Neural cell (in vitro differentiated cells): ENCODE results near the gene RTL3. TPM values are rescaled to one million over a fixed set of nuclear protein-coding genes. Genes with fewer than 3 reads are reported as not detected.

Source experiments
- H2AFZ ChIP-seq: fragments of 200-600, 300-800 bp; sonication (generic), shearing (Covaris generic); 2 replicates; pipeline ENCODE4 v1.6.0; 2014; ENCODE audit warnings: low read depth, mild to moderate bottlenecking, antibody characterized with exemption, low read length, moderate library complexity
- H3F3A ChIP-seq: fragments of 200-600 bp; shearing (Covaris generic); 2 replicates; pipeline ENCODE4 v1.6.1; 2016; ENCODE audit warnings: mild to moderate bottlenecking, moderate library complexity, mixed read lengths, antibody characterized with exemption, low read length; ENCODE audit not compliant: insufficient read depth, poor library complexity, severe bottlenecking
- H3K27ac ChIP-seq: fragments of 200-600, 300-800 bp; sonication (generic), shearing (Covaris generic); 2 replicates; pipeline ENCODE4 v1.5.1; 2014; ENCODE audit warnings: mild to moderate bottlenecking, low read length, moderate library complexity
- H3K27me3 ChIP-seq: fragments of 300-800, 200-600 bp; sonication (generic), shearing (Covaris generic); 2 replicates; pipeline ENCODE4 v1.6.0; 2014; ENCODE audit warnings: mild to moderate bottlenecking, low read depth, low read length, moderate library complexity; ENCODE audit not compliant: insufficient read depth
- H3K36me3 ChIP-seq: fragments of 300-800, 200-600 bp; sonication (generic), shearing (Covaris generic); 2 replicates; pipeline ENCODE4 v1.5.1; 2014; ENCODE audit warnings: mild to moderate bottlenecking, antibody characterized with exemption, low read length, moderate library complexity; ENCODE audit not compliant: insufficient read depth
- H3K4me2 ChIP-seq: fragments of 300-800, 200-600 bp; sonication (generic), shearing (Covaris generic); 2 replicates; pipeline ENCODE4 v1.6.0; 2014; ENCODE audit warnings: mild to moderate bottlenecking, low read length
- H3K4me3 ChIP-seq: fragments of 300-800, 200-600 bp; sonication (generic), shearing (Covaris generic); 2 replicates; pipeline ENCODE4 v1.5.1; 2014; ENCODE audit warnings: mild to moderate bottlenecking, low read length, moderate library complexity
- H3K79me2 ChIP-seq: fragments of 200-600 bp; shearing (Covaris generic); replicated peaks from 2 replicates; pipeline ENCODE4 v1.6.0; 2014; ENCODE audit warnings: mild to moderate bottlenecking, low read length, moderate library complexity; ENCODE audit not compliant: insufficient read depth
- H3K9ac ChIP-seq: fragments of 300-800, 200-600 bp; sonication (generic), shearing (Covaris generic); 2 replicates; pipeline ENCODE4 v1.6.1; 2016; ENCODE audit warnings: mild to moderate bottlenecking, low read length, mixed read lengths
- H3K9me2 ChIP-seq: fragments of 200-600 bp; shearing (Covaris generic); 2 replicates; pipeline ENCODE4 v1.6.1; 2016; ENCODE audit warnings: mild to moderate bottlenecking, low read length, mixed read lengths; ENCODE audit not compliant: insufficient read depth
- H3K9me3 ChIP-seq: fragments of 200-600, 300-800 bp; sonication (generic), shearing (Covaris generic); 2 replicates; pipeline ENCODE4 v1.6.1; 2016; ENCODE audit warnings: mild to moderate bottlenecking, mixed run types, low read length, moderate library complexity, mixed read lengths
- H4K20me1 ChIP-seq: fragments of 200-600 bp; shearing (Covaris generic); 2 replicates; pipeline ENCODE4 v1.6.1; 2016; ENCODE audit warnings: mild to moderate bottlenecking, mixed run types; ENCODE audit not compliant: insufficient read depth
- EP300 ChIP-seq: fragments of 450-650 bp; conservative IDR thresholded peaks from 2 replicates; pipeline ENCODE4 v1.6.1; 2014; ENCODE audit warnings: antibody characterized with exemption, mild to moderate bottlenecking, moderate library complexity; ENCODE audit not compliant: poor library complexity, severe bottlenecking
- EZH2 ChIP-seq: fragments of 200-600, 300-800 bp; shearing (Covaris generic), sonication (generic); IDR thresholded peaks from 2 replicates; pipeline ENCODE4 v1.6.1; 2014; ENCODE audit warnings: antibody characterized with exemption, low read length, borderline replicate concordance, mild to moderate bottlenecking; ENCODE audit not compliant: insufficient read depth, poor library complexity, severe bottlenecking
- MXI1 ChIP-seq: fragments of 450-650 bp; conservative IDR thresholded peaks from 2 replicates; pipeline ENCODE4 v1.6.1; 2014; ENCODE audit warnings: antibody characterized with exemption, mild to moderate bottlenecking; ENCODE audit not compliant: poor library complexity, severe bottlenecking
- POLR2AphosphoS5 ChIP-seq: IDR thresholded peaks from 2 replicates; pipeline ENCODE4 v1.6.1; 2012
- RAD21 ChIP-seq: fragments of 450-650 bp; conservative IDR thresholded peaks from 2 replicates; pipeline ENCODE4 v1.6.1; 2014; ENCODE audit warnings: antibody characterized with exemption, mild to moderate bottlenecking, moderate library complexity
- REST ChIP-seq: IDR thresholded peaks from 2 replicates; pipeline ENCODE4 v1.6.1; 2012; ENCODE audit warnings: borderline replicate concordance
- SMC3 ChIP-seq: fragments of 450-650 bp; conservative IDR thresholded peaks from 2 replicates; pipeline ENCODE4 v1.6.1; 2014; ENCODE audit warnings: antibody characterized with exemption, mild to moderate bottlenecking, moderate library complexity; ENCODE audit not compliant: poor library complexity
- TAF1 ChIP-seq: IDR thresholded peaks from 2 replicates; pipeline ENCODE4 v1.6.1; 2012; ENCODE audit warnings: low read depth
- polyA plus RNA-seq: library from polyadenylated mRNA; depleted of rRNA; stranded (reverse); fragments of >200 nt; gene quantifications from 2 replicates; pipeline ENCODE4 v1.2.3, GENCODE V29; 2014
- TF ChIP-seq, protein P1 (sequence below): fragments of 450-650 bp; IDR thresholded peaks from 2 replicates; pipeline ENCODE4 v1.5.1; 2014; ENCODE audit warnings: antibody characterized with exemption, mild to moderate bottlenecking, moderate library complexity; ENCODE audit not compliant: poor library complexity, severe bottlenecking

Gene RTL3
- polyA plus RNA-seq, 1 donor from 2014 or later, result not detected

- TF ChIP-seq TAF1 (no peak), SMC3 (no peak), MXI1 (no peak), REST (no peak)
- TF ChIP-seq, protein P1, sequence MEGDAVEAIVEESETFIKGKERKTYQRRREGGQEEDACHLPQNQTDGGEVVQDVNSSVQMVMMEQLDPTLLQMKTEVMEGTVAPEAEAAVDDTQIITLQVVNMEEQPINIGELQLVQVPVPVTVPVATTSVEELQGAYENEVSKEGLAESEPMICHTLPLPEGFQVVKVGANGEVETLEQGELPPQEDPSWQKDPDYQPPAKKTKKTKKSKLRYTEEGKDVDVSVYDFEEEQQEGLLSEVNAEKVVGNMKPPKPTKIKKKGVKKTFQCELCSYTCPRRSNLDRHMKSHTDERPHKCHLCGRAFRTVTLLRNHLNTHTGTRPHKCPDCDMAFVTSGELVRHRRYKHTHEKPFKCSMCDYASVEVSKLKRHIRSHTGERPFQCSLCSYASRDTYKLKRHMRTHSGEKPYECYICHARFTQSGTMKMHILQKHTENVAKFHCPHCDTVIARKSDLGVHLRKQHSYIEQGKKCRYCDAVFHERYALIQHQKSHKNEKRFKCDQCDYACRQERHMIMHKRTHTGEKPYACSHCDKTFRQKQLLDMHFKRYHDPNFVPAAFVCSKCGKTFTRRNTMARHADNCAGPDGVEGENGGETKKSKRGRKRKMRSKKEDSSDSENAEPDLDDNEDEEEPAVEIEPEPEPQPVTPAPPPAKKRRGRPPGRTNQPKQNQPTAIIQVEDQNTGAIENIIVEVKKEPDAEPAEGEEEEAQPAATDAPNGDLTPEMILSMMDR, result no peak
Observed at GRCh38 chrX:78624962-78625909, 33.9 kb downstream of the RTL3 start.

DNA sequence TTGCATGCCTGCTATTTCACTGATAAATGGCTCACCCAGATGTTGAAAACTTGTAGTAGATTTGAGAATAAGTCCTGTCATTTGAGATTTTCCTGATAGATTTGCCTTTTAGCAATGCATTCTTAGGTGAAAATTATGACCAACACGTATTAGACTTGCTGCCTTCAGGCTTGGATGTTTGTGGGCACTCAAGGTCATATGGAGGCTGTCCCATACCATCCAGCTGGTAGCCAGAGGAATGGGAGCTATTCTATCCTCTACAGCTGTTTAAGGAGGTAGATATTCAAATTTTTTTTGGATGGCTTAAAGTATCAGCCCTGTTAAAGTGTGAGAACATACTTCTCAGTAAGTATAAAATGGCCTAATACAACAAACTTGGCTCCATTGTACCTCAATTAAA is 34.7 kb downstream of the RTL3 start:
- no peak overlapping the region for H3K4me2 ChIP-seq
- no peak overlapping the region for H3K27ac ChIP-seq
- H2AFZ ChIP-seq, result no peak overlapping the region
- H3F3A ChIP-seq, result no peaks in the 10 kb centered on the region
- no peak for TF ChIP-seq SMC3
- TF ChIP-seq POLR2AphosphoS5, result no peak
- TF ChIP-seq, protein P1, result no peak
- TF ChIP-seq MXI1, result no peak
- no peak for TF ChIP-seq EZH2
- no peak for TF ChIP-seq EP300
- TF ChIP-seq TAF1, result no peak
- TF ChIP-seq RAD21, result no peak
- no peak for TF ChIP-seq REST
- no peak overlapping the region for H3K9ac ChIP-seq
- no peaks in the 10 kb centered on the region for H3K9me3 ChIP-seq
- no peak overlapping the region for H3K4me3 ChIP-seq
- H3K9me2 ChIP-seq, result no peaks in the 10 kb centered on the region
- no peaks in the 10 kb centered on the region for H3K27me3 ChIP-seq
- no peaks in the 10 kb centered on the region for H3K36me3 ChIP-seq
- H4K20me1 ChIP-seq, result no peaks in the 10 kb centered on the region
- no peaks in the 10 kb centered on the region for H3K79me2 ChIP-seq

More at GRCh38 chrX:78624962-78625909, 33.9 kb downstream of the RTL3 start:
- H3K36me3 ChIP-seq, result no peaks in the 10 kb centered on the region
- no peaks in the 10 kb centered on the region for H4K20me1 ChIP-seq
- no peaks in the 10 kb centered on the region for H3K79me2 ChIP-seq
- no peak overlapping the region for H3K4me2 ChIP-seq
- no peak overlapping the region for H3K27ac ChIP-seq
- no peak overlapping the region for H3K4me3 ChIP-seq
- H3K27me3 ChIP-seq, result no peaks in the 10 kb centered on the region
- no peaks in the 10 kb centered on the region for H3K9me2 ChIP-seq
- H3F3A ChIP-seq, result no peaks in the 10 kb centered on the region
- H3K9ac ChIP-seq, result no peak overlapping the region
- H3K9me3 ChIP-seq, result no peaks in the 10 kb centered on the region
- no peak overlapping the region for H2AFZ ChIP-seq
